CD14-positive monocyte (primary cell): ENCODE measurements around the gene BMPER. TPM values are rescaled to one million over a fixed set of nuclear protein-coding genes. Genes with fewer than 3 reads are reported as not detected.

Source experiments
- DNase-seq, 3 donors: peaks; one replicate each; pipeline ENCODE4 v3.0.0-alpha.2; 2011 to 2022
- H2AFZ ChIP-seq: 2 replicates; pipeline ENCODE4 v1.6.0; 2012; ENCODE audit warnings: mild to moderate bottlenecking, low read depth, low read length, inconsistent platforms; ENCODE audit not compliant: insufficient read depth, poor library complexity, severe bottlenecking
- H3K27ac ChIP-seq, 2 donors: 1 replicate in 1 of 2; 2 replicates in 1 of 2; pipeline ENCODE4 v1.5.1; 2012 to 2013; ENCODE audit warnings: low read length in 2 of 2, control low read depth in 1 of 2, inconsistent platforms in 1 of 2, low read depth in 1 of 2, mild to moderate bottlenecking in 1 of 2
- H3K27me3 ChIP-seq, 2 donors: one replicate each; pipeline versions ENCODE4 v1.6.0 to v1.6.1; 2011 to 2013; ENCODE audit warnings: low read length in 2 of 2; ENCODE audit not compliant: control insufficient read depth in 2 of 2, insufficient read depth in 2 of 2
- H3K36me3 ChIP-seq, 2 donors: replicated peaks in 1 of 2; 1 replicate in 1 of 2; 2 replicates in 1 of 2; pipeline versions ENCODE4 v1.5.1 to v1.6.1; 2012 to 2013; ENCODE audit warnings: low read length in 2 of 2, control low read depth in 1 of 2, inconsistent platforms in 1 of 2, mild to moderate bottlenecking in 1 of 2; ENCODE audit not compliant: insufficient read depth in 2 of 2, control insufficient read depth in 1 of 2
- H3K4me1 ChIP-seq, 2 donors: 1 replicate in 1 of 2; 2 replicates in 1 of 2; pipeline versions ENCODE4 v1.5.1 to v1.6.1; 2012 to 2013; ENCODE audit warnings: low read length in 2 of 2, control low read depth in 1 of 2, inconsistent platforms in 1 of 2, mild to moderate bottlenecking in 1 of 2, moderate library complexity in 1 of 2; ENCODE audit not compliant: insufficient read depth in 2 of 2, control insufficient read depth in 1 of 2
- H3K4me2 ChIP-seq: replicated peaks from 2 replicates; pipeline ENCODE3; 2012; ENCODE audit warnings: low read length, moderate library complexity, mild to moderate bottlenecking; ENCODE audit not compliant: poor library complexity, severe bottlenecking; ENCODE audit errors: extremely low read depth
- H3K4me3 ChIP-seq, 3 experiments: fragments of 200-600 bp in 1 of 3; sonication (generic) in 1 of 3; replicated peaks in 1 of 3; 1 replicate in 2 of 3; 2 replicates in 1 of 3; pipeline ENCODE4 v1.5.1; 2011 to 2013; ENCODE audit warnings: low read length in 3 of 3, mild to moderate bottlenecking in 3 of 3, control low read depth in 2 of 3, low read depth in 2 of 3, inconsistent platforms in 1 of 3, moderate library complexity in 1 of 3
- H3K79me2 ChIP-seq: 2 replicates; pipeline ENCODE4 v1.6.0; 2012; ENCODE audit warnings: mild to moderate bottlenecking, control low read depth, inconsistent platforms, low read length, moderate library complexity; ENCODE audit not compliant: insufficient read depth
- H3K9ac ChIP-seq: 2 replicates; pipeline ENCODE4 v1.6.0; 2017; ENCODE audit warnings: low read length, mild to moderate bottlenecking; ENCODE audit not compliant: insufficient read depth, poor library complexity, severe bottlenecking
- H3K9me3 ChIP-seq, 2 donors: replicated peaks in 1 of 2; 1 replicate in 1 of 2; 2 replicates in 1 of 2; pipeline versions ENCODE4 v1.5.1 to v1.6.1; 2012 to 2013; ENCODE audit warnings: low read length in 2 of 2, control low read depth in 1 of 2; ENCODE audit not compliant: control insufficient read depth in 1 of 2, insufficient read depth in 1 of 2
- H4K20me1 ChIP-seq: 2 replicates; pipeline ENCODE4 v1.6.0; 2012; ENCODE audit warnings: mild to moderate bottlenecking, low read length, control low read depth, moderate library complexity; ENCODE audit not compliant: insufficient read depth
- H3K27ac Mint-ChIP-seq, 7 donors: one replicate each; pipeline ENCODE4 v1.8.0; 2020; ENCODE audit warnings: mild to moderate bottlenecking in 7 of 7, mixed read lengths in 7 of 7, moderate library complexity in 6 of 7, inconsistent platforms in 2 of 7
- H3K27me3 Mint-ChIP-seq, 3 donors: one replicate each; pipeline ENCODE4 v1.8.0; 2021 to 2022; ENCODE audit warnings: low read depth in 3 of 3, mild to moderate bottlenecking in 3 of 3, mixed read lengths in 3 of 3, moderate library complexity in 3 of 3, inconsistent platforms in 1 of 3
- H3K36me3 Mint-ChIP-seq, 2 donors: one replicate each; pipeline ENCODE4 v1.8.0; 2020; ENCODE audit warnings: mixed read lengths in 2 of 2, inconsistent platforms in 1 of 2, mild to moderate bottlenecking in 1 of 2
- H3K4me1 Mint-ChIP-seq: one replicate; pipeline ENCODE4 v1.8.0; 2020; ENCODE audit warnings: mild to moderate bottlenecking, mixed read lengths
- H3K4me3 Mint-ChIP-seq, 2 donors: one replicate each; pipeline ENCODE4 v1.8.0; 2020; ENCODE audit warnings: mild to moderate bottlenecking in 2 of 2, mixed read lengths in 2 of 2, moderate library complexity in 1 of 2
- H3K9me3 Mint-ChIP-seq, 7 donors: one replicate each; pipeline ENCODE4 v1.8.0; 2020 to 2022; ENCODE audit warnings: mixed read lengths in 7 of 7, mild to moderate bottlenecking in 6 of 7, moderate library complexity in 6 of 7, inconsistent platforms in 2 of 7
- WGBS: methylation state at CpG from one replicate; pipeline ENCODE4 v1.1.5; 2013; ENCODE audit warnings: missing lambda C conversion rate; ENCODE audit not compliant: insufficient coverage; 5-methylcytosine and 5-hydroxymethylcytosine counted together
- intact Hi-C, 2 donors: fragments of 100-400 bp; cut with micrococcal nuclease; formaldehyde crosslinking; loops; one replicate each; pipeline versions ENCODE4 v1.15.0 to v1.15.1; 2023
- polyA plus RNA-seq, 3 donors: library from polyadenylated mRNA; depleted of rRNA in 1 of 3; unstranded in 2 of 3; stranded (reverse) in 1 of 3; fragments of 300-500 nt in 2 of 3; fragments of >200 nt in 1 of 3; fragmentation: Illumina TruSeq in 2 of 3; gene quantifications; 1 replicate in 2 of 3; 2 replicates in 1 of 3; pipeline ENCODE4 v1.2.3, GENCODE V29; 2012 to 2021
- TF ChIP-seq, protein P1 (sequence below): fragments of 200-600 bp; IDR thresholded peaks from one replicate; pipeline ENCODE4 v1.8.0; 2022; ENCODE audit warnings: antibody characterized with exemption, mild to moderate bottlenecking

Gene BMPER
- polyA plus RNA-seq, 3 donors, result not detected

DNA sequence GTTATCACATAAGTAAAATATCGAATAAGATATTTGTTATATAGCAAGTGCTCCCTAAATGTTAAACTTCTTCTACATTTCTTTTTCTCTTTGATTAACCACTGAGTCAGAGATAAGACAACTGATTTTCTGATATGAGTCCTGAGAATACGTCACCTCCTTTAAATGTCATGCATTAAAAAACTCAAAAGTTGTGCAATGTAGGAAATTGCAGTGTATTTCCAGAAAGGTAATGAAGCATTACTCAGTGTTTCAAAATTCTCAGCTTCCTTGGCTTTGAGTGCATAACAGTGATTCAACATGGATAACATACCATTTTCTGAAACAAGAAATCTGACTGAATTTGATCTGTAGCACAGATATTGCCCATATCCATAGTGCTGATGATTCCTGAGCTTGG lies 155.8 kb downstream of the BMPER start:
- Mint-ChIP-seq H3K27ac (no peak overlapping the region), H3K36me3 (no peaks in the 10 kb centered on the region), H3K9me3 (peaks cover 0 to 13% (median 2%) of the 10 kb centered on the region in 7 donors), H3K27me3 (no peaks in the 10 kb centered on the region), H3K4me3 (no peak overlapping the region), H3K4me1 (no peaks in the 10 kb centered on the region)
- Histone ChIP-seq H3K4me3 (no peak overlapping the region), H4K20me1 (no peaks in the 10 kb centered on the region), H3K9ac (no peak overlapping the region), H3K79me2 (no peaks in the 10 kb centered on the region), H3K27me3 (no peaks in the 10 kb centered on the region), H3K4me1 (no peaks in the 10 kb centered on the region), H3K9me3 (no peaks in the 10 kb centered on the region), H3K4me2 (no peak overlapping the region), H3K27ac (no peak overlapping the region), H2AFZ (no peak overlapping the region), H3K36me3 (no peaks in the 10 kb centered on the region)
- TF ChIP-seq, protein P1, sequence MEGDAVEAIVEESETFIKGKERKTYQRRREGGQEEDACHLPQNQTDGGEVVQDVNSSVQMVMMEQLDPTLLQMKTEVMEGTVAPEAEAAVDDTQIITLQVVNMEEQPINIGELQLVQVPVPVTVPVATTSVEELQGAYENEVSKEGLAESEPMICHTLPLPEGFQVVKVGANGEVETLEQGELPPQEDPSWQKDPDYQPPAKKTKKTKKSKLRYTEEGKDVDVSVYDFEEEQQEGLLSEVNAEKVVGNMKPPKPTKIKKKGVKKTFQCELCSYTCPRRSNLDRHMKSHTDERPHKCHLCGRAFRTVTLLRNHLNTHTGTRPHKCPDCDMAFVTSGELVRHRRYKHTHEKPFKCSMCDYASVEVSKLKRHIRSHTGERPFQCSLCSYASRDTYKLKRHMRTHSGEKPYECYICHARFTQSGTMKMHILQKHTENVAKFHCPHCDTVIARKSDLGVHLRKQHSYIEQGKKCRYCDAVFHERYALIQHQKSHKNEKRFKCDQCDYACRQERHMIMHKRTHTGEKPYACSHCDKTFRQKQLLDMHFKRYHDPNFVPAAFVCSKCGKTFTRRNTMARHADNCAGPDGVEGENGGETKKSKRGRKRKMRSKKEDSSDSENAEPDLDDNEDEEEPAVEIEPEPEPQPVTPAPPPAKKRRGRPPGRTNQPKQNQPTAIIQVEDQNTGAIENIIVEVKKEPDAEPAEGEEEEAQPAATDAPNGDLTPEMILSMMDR, result no peak
- DNase-seq, result no peak
- intact Hi-C loops, result no loop called here
- no CpG with 5 or more reads among the region's 2 CpGs for WGBS

GRCh38 chr7:34062341-34062740 lies 157.0 kb downstream of the BMPER start:
- Histone ChIP-seq H3K4me2 (no peak overlapping the region), H3K4me3 (no peak overlapping the region), H2AFZ (no peak overlapping the region), H3K27ac (no peak overlapping the region), H4K20me1 (no peaks in the 10 kb centered on the region), H3K36me3 (no peaks in the 10 kb centered on the region), H3K4me1 (no peaks in the 10 kb centered on the region), H3K27me3 (no peaks in the 10 kb centered on the region), H3K9me3 (no peaks in the 10 kb centered on the region), H3K9ac (no peak overlapping the region), H3K79me2 (no peaks in the 10 kb centered on the region)
- DNase-seq, result no peak
- 100% methylated on average over 1 of the region's 4 CpGs for WGBS
- intact Hi-C loops, result no loop called here
- H3K9me3 Mint-ChIP-seq, result peaks cover 0 to 8% (median 2%) of the 10 kb centered on the region in 7 donors
- no peak overlapping the region for H3K4me3 Mint-ChIP-seq
- no peaks in the 10 kb centered on the region for H3K27me3 Mint-ChIP-seq
- no peak overlapping the region for H3K27ac Mint-ChIP-seq
- H3K36me3 Mint-ChIP-seq, result no peaks in the 10 kb centered on the region
- no peaks in the 10 kb centered on the region for H3K4me1 Mint-ChIP-seq
- TF ChIP-seq, protein P1, result no peak
